Activated B cell treated with CpG ODN at 0.5 μM for 24 hours (primary cell): ENCODE data around the gene SLC9A3. TPM values are rescaled to one million over a fixed set of nuclear protein-coding genes. Genes with fewer than 3 reads are reported as not detected.

ENCODE experiments used
- ATAC-seq: fragments of 200-7000 bp; cut with Tn5 transposase; one replicate; pipeline ENCODE4 v1.10.0; 2021; ENCODE audit warnings: low read depth, mild to moderate bottlenecking, moderate library complexity
- CTCF ChIA-PET: fragments of 350-600 bp; sonication (Branson Sonifier 250); formaldehyde crosslinking; loops from one replicate; lab custom pipeline; 2021; ENCODE audit warnings: antibody characterized with exemption; lab: Charles Lee
- POLR2A ChIA-PET: fragments of 350-600 bp; sonication (Branson Sonifier 250); formaldehyde crosslinking; loops from one replicate; lab custom pipeline; 2021; ENCODE audit warnings: antibody characterized with exemption; lab: Charles Lee
- DNase-seq: peaks from one replicate; pipeline ENCODE4 v3.0.0; 2022
- H3K27ac Mint-ChIP-seq: one replicate; pipeline ENCODE4 v1.8.0; 2020; ENCODE audit warnings: mixed read lengths
- H3K27me3 Mint-ChIP-seq: one replicate; pipeline ENCODE4 v1.8.0; 2021; ENCODE audit warnings: mixed read lengths
- H3K36me3 Mint-ChIP-seq: one replicate; pipeline ENCODE4 v1.8.0; 2021; ENCODE audit warnings: low read depth, mixed read lengths
- H3K4me1 Mint-ChIP-seq: one replicate; pipeline ENCODE4 v1.8.0; 2021; ENCODE audit warnings: mixed read lengths
- H3K4me3 Mint-ChIP-seq: one replicate; pipeline ENCODE4 v1.8.0; 2020; ENCODE audit warnings: mild to moderate bottlenecking, mixed read lengths
- H3K9me3 Mint-ChIP-seq: one replicate; pipeline ENCODE4 v1.8.0; 2020; ENCODE audit warnings: mixed read lengths
- intact Hi-C: fragments of 100-400 bp; cut with micrococcal nuclease; formaldehyde crosslinking; loops from one replicate; pipeline ENCODE4 v1.15.1; 2024
- total RNA-seq: library from RNA; stranded (reverse); gene quantifications from 2 replicates; pipeline ENCODE4 v1.2.3, GENCODE V29; 2022
- TF ChIP-seq, protein P1 (sequence below): fragments of 200-600 bp; IDR thresholded peaks from one replicate; pipeline ENCODE4 v1.8.0; 2022; ENCODE audit warnings: antibody characterized with exemption, mild to moderate bottlenecking

The SLC9A3 gene
- total RNA-seq, 1 donor from 2014 or later = 0.20 TPM

DNA sequence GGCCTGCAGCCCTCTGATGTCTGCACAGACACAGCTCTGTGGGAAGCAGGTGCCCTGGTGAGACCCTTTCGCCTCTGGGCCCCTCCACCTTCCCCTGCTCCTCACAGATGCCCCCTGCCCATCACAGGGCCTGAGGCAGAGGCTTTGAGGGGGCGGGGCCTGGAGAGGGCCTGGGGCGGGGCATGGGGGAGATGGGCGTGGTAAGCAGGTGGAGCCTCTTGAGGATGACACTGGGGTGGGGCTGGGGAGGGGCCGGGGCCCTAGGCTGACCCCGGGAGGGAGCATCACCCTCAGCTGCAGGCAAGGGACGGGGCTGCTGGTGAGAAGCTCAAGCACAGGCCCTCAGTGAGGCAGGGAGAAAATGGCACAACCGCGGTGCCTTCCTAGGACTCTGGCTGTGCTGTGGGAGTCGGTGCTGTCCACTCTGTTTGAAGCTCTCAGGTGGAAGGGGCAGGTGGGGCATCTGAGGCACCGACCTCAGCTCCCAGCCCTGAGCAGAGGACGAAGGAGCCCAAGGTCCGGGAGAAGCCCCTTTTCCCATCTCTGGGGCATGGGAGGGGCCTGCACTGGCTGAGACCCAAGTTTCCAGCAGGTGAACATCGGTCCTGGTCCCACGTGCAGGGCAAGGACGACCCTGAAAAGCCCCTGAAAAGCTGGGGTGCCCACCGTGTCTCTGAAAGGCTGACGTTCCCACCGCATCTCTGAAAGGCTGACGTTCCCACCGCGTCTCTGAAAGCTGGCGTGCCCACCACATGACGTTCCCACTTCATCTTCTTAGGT, 17.5 kb upstream of the SLC9A3 start:
- intact Hi-C loops = loop anchor here (5.0 kb wide), 2 partner anchors 94 to 1261 kb away; partner anchors contain the start of gene NDUFS6
- TF ChIP-seq, protein P1, sequence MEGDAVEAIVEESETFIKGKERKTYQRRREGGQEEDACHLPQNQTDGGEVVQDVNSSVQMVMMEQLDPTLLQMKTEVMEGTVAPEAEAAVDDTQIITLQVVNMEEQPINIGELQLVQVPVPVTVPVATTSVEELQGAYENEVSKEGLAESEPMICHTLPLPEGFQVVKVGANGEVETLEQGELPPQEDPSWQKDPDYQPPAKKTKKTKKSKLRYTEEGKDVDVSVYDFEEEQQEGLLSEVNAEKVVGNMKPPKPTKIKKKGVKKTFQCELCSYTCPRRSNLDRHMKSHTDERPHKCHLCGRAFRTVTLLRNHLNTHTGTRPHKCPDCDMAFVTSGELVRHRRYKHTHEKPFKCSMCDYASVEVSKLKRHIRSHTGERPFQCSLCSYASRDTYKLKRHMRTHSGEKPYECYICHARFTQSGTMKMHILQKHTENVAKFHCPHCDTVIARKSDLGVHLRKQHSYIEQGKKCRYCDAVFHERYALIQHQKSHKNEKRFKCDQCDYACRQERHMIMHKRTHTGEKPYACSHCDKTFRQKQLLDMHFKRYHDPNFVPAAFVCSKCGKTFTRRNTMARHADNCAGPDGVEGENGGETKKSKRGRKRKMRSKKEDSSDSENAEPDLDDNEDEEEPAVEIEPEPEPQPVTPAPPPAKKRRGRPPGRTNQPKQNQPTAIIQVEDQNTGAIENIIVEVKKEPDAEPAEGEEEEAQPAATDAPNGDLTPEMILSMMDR = no peak
- Mint-ChIP-seq H3K4me1 (peaks cover 29% of the 10 kb centered on the region), H3K36me3 (no peaks in the 10 kb centered on the region), H3K4me3 (no peak overlapping the region), H3K9me3 (no peaks in the 10 kb centered on the region), H3K27me3 (peaks cover 24% of the 10 kb centered on the region), H3K27ac (no peak overlapping the region)
- ATAC-seq = no peak
- CTCF ChIA-PET = no interaction called here
- no peak for DNase-seq
- POLR2A ChIA-PET = interaction anchor here (0.7 kb wide), 1 partner anchor 26 kb away, joined by 7 read pairs; no protein-coding TSS in a partner anchor

DNA sequence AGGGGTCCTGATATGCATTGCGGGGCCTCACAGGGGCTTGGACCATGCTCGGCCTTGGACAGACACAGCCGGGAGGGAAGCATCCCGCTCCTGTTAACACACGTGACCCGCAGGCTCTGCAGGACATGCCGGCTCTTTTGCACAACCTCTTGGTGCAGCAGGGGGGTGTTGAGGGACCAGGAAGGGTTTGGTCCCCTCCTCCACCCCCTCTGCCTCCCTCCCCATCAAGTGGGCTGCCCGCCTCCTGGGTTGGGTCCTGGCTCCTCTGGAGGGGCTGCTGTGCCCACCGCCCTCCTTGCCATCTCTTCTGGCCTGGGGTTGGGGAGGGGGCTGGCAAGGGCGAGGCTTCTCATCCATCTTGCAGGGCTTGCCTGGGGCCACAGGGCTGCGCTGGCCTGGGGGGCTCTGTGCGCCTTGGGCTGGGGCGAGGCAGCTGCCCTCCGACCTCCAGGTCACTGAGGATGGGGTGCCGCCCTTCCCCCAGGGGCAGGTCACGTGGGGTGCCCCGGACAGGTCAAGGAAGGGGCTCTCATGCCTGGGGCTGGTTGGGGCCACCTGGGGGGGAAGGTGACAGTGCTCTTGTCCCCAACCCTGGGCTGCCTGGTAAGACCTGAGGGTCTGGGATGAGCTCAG, 16.8 kb upstream of the SLC9A3 start:
- TF ChIP-seq, protein P1 = no peak
- no peak for ATAC-seq
- no peaks in the 10 kb centered on the region for H3K9me3 Mint-ChIP-seq
- ChIA-PET CTCF (no interaction called here), POLR2A (interaction anchor here (0.7 kb wide), 1 partner anchor 25 kb away, joined by 7 read pairs; no protein-coding TSS in a partner anchor)
- no peak overlapping the region for H3K4me3 Mint-ChIP-seq
- no peaks in the 10 kb centered on the region for H3K36me3 Mint-ChIP-seq
- intact Hi-C loops = loop anchor here (5.0 kb wide), 2 partner anchors 94 to 1261 kb away; partner anchors contain the start of gene NDUFS6
- peaks cover 30% of the 10 kb centered on the region for H3K27me3 Mint-ChIP-seq
- H3K27ac Mint-ChIP-seq = no peak overlapping the region
- peaks cover 29% of the 10 kb centered on the region for H3K4me1 Mint-ChIP-seq
- DNase-seq = no peak

DNA sequence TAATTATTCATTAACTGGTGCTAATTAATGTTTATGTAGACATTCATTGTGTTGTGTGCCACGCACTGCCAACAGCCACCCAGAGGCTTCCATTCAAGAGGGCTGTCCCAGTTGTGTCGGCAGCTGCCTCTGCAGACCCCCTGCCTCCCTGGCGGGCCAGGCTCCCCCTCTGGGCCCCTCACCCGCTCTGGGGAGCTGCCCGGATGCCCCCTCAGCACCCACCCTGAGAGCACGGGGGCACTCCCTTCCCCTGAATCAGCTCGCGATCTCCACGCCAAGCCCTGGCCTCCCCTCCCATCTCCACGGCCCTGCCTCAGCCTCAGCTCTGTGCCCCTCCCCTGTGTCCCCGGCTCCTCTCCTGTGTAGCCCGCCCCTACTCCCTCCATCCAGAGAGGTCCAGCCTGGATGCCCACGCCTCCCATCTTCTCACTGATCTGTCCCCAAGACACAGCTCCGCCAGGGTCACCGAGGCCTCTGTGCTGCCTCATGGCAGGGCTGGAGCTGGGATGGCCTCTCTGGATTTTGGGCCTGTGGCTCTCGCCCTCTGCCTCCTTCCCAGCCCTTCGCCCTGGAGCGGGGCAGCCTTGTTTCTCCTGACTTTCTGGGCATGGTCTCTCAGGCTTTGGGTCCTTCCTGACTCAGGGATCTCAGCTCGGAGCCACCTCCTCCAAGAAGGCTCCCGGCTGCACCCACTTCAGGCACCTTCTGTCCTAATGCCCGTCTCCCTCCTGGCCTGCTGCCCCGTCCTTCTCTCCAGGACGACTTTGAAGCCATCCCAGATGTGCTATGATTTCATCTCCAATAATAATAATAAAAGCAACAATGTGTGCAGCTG, 16.0 kb upstream of the SLC9A3 start:
- Mint-ChIP-seq H3K27ac (no peak overlapping the region), H3K36me3 (no peaks in the 10 kb centered on the region), H3K9me3 (no peaks in the 10 kb centered on the region), H3K4me1 (peaks cover 29% of the 10 kb centered on the region), H3K4me3 (no peak overlapping the region), H3K27me3 (peaks cover 31% of the 10 kb centered on the region)
- ATAC-seq (no peak), DNase-seq (no peak)
- ChIA-PET POLR2A (no interaction called here), CTCF (no interaction called here)
- intact Hi-C loops = loop anchor here (5.0 kb wide), 2 partner anchors 93 to 1262 kb away; partner anchors contain the start of gene NDUFS6
- TF ChIP-seq, protein P1 = no peak

DNA sequence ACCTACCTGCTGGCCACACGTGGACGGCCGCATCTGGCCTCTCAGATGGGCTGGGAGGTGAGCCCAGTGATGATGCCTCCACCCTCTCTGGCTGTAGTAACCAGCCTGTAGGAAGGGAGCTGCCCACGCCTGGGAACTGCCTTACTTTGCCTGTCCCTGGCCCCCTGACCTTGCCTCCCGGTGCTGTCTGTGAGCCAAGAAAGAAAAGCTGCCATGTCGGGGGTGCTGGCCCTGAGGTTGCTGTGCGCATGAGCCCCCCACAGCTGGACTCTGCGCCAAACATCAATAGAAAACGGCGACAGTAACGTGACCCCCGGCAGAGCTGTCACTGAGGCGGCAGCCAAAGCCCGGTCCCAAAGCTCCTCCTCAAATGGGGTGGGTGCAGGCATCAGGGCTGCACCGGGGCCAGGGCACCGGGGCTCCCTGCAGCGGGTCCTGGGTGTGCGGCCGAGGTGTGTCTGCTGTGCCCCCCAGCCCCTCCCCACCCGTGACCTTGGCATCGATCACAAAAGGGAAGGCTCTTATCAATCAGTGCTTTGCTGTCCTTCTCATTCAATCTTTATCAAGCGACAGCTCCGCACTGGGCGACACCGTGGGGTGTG, 15.3 kb upstream of the SLC9A3 start:
- DNase-seq (no peak), ATAC-seq (no peak)
- TF ChIP-seq, protein P1 = no peak
- POLR2A ChIA-PET = no interaction called here
- CTCF ChIA-PET = interaction anchor here (1.0 kb wide), 1 partner anchor 11 kb away, joined by 3 read pairs; no protein-coding TSS in a partner anchor
- H3K4me3 Mint-ChIP-seq = no peak overlapping the region
- intact Hi-C loops = loop anchor here (5.0 kb wide), 2 partner anchors 92 to 1263 kb away; partner anchors contain the start of gene NDUFS6
- peaks cover 21% of the 10 kb centered on the region for H3K4me1 Mint-ChIP-seq
- no peaks in the 10 kb centered on the region for H3K36me3 Mint-ChIP-seq
- no peak overlapping the region for H3K27ac Mint-ChIP-seq
- H3K27me3 Mint-ChIP-seq = peaks cover 32% of the 10 kb centered on the region
- H3K9me3 Mint-ChIP-seq = no peaks in the 10 kb centered on the region
